Activated CD8-positive, alpha-beta T cell treated with anti-CD3 and anti-CD28 coated beads for 36 hours (primary cell): Measurements from ENCODE around the gene ZNF329. TPM values are rescaled to one million over a fixed set of nuclear protein-coding genes. Genes with fewer than 3 reads are reported as not detected.

Source experiments
- ATAC-seq: fragments of 200-7000 bp; cut with Tn5 transposase; one replicate; pipeline ENCODE4 v1.10.0; 2021; ENCODE audit warnings: mild to moderate bottlenecking, moderate library complexity
- CTCF ChIA-PET: fragments of 350-600 bp; sonication (Branson Sonifier 250); formaldehyde crosslinking; loops from one replicate; lab custom pipeline; 2021; ENCODE audit warnings: antibody characterized with exemption; lab: Charles Lee
- POLR2A ChIA-PET: fragments of 350-600 bp; sonication (Branson Sonifier 250); formaldehyde crosslinking; loops from one replicate; lab custom pipeline; 2021; ENCODE audit warnings: antibody characterized with exemption; lab: Charles Lee
- DNase-seq: peaks from one replicate; pipeline ENCODE4 v3.0.0-alpha.2; 2020
- H3K27ac Mint-ChIP-seq: one replicate; pipeline ENCODE4 v1.8.0; 2021; ENCODE audit warnings: mild to moderate bottlenecking, mixed read lengths
- H3K27me3 Mint-ChIP-seq: one replicate; pipeline ENCODE4 v1.8.0; 2021; ENCODE audit warnings: mixed read lengths
- H3K36me3 Mint-ChIP-seq: one replicate; pipeline ENCODE4 v1.8.0; 2021; ENCODE audit warnings: low read depth, mixed read lengths
- H3K4me1 Mint-ChIP-seq: one replicate; pipeline ENCODE4 v1.8.0; 2021; ENCODE audit warnings: low read depth, mixed read lengths
- H3K4me3 Mint-ChIP-seq: one replicate; pipeline ENCODE4 v1.8.0; 2021; ENCODE audit warnings: mild to moderate bottlenecking, moderate library complexity, mixed read lengths
- H3K9me3 Mint-ChIP-seq: one replicate; pipeline ENCODE4 v1.8.0; 2021; ENCODE audit warnings: mixed read lengths
- intact Hi-C: fragments of 100-400 bp; cut with micrococcal nuclease; formaldehyde crosslinking; loops from one replicate; pipeline ENCODE4 v1.10.0; 2022
- total RNA-seq, 2 experiments: library from RNA; stranded (reverse); gene quantifications; one replicate each; pipeline ENCODE4 v1.2.3, GENCODE V29; 2021
- TF ChIP-seq, protein P1 (sequence below): fragments of 200-600 bp; IDR thresholded peaks from one replicate; pipeline ENCODE4 v1.8.0; 2022; ENCODE audit warnings: antibody characterized with exemption, mild to moderate bottlenecking

ZNF329 gene
- total RNA-seq, 2 experiments from 2014 or later, result 6.0 to 6.2 TPM

- intact Hi-C loops, result no loop called here
- Mint-ChIP-seq H3K36me3 (peaks cover 57% of the 10 kb centered on the region), H3K4me1 (peaks cover 9% of the 10 kb centered on the region), H3K27ac (no peak overlapping the region), H3K4me3 (no peak overlapping the region), H3K27me3 (no peaks in the 10 kb centered on the region), H3K9me3 (peaks cover 31% of the 10 kb centered on the region)
- CTCF ChIA-PET, result no interaction called here
- TF ChIP-seq, protein P1, sequence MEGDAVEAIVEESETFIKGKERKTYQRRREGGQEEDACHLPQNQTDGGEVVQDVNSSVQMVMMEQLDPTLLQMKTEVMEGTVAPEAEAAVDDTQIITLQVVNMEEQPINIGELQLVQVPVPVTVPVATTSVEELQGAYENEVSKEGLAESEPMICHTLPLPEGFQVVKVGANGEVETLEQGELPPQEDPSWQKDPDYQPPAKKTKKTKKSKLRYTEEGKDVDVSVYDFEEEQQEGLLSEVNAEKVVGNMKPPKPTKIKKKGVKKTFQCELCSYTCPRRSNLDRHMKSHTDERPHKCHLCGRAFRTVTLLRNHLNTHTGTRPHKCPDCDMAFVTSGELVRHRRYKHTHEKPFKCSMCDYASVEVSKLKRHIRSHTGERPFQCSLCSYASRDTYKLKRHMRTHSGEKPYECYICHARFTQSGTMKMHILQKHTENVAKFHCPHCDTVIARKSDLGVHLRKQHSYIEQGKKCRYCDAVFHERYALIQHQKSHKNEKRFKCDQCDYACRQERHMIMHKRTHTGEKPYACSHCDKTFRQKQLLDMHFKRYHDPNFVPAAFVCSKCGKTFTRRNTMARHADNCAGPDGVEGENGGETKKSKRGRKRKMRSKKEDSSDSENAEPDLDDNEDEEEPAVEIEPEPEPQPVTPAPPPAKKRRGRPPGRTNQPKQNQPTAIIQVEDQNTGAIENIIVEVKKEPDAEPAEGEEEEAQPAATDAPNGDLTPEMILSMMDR, result no peak
- ATAC-seq (no peak), DNase-seq (no peak)
- POLR2A ChIA-PET, result no interaction called here
Measured at GRCh38 chr19:58145849-58146248, 4.7 kb downstream of the ZNF329 start.

- Mint-ChIP-seq H3K9me3 (peaks cover 56% of the 10 kb centered on the region), H3K27ac (no peak overlapping the region), H3K4me3 (no peak overlapping the region), H3K4me1 (no peaks in the 10 kb centered on the region), H3K36me3 (peaks cover 85% of the 10 kb centered on the region), H3K27me3 (no peaks in the 10 kb centered on the region)
- ATAC-seq (no peak), DNase-seq (no peak)
- TF ChIP-seq, protein P1, result no peak
- ChIA-PET CTCF (interaction anchor here (0.6 kb wide), 1 partner anchor 493 kb away, joined by 3 read pairs; no protein-coding TSS in a partner anchor), POLR2A (no interaction called here)
- intact Hi-C loops, result no loop called here
Measured at GRCh38 chr19:58134244-58134643, 16.3 kb downstream of the ZNF329 start.

- Mint-ChIP-seq H3K4me1 (no peaks in the 10 kb centered on the region), H3K4me3 (no peak overlapping the region), H3K9me3 (peaks cover 74% of the 10 kb centered on the region), H3K36me3 (peaks cover 80% of the 10 kb centered on the region), H3K27ac (no peak overlapping the region), H3K27me3 (no peaks in the 10 kb centered on the region)
- intact Hi-C loops, result no loop called here
- no peak for ATAC-seq
- POLR2A ChIA-PET, result no interaction called here
- CTCF ChIA-PET, result interaction anchor here (1.5 kb wide), 1 partner anchor 13 kb away, joined by 4 read pairs; no protein-coding TSS in a partner anchor
- no peak for DNase-seq
- TF ChIP-seq, protein P1, result no peak
Measured at GRCh38 chr19:58129284-58129683, 21.3 kb downstream of the ZNF329 start.

DNA sequence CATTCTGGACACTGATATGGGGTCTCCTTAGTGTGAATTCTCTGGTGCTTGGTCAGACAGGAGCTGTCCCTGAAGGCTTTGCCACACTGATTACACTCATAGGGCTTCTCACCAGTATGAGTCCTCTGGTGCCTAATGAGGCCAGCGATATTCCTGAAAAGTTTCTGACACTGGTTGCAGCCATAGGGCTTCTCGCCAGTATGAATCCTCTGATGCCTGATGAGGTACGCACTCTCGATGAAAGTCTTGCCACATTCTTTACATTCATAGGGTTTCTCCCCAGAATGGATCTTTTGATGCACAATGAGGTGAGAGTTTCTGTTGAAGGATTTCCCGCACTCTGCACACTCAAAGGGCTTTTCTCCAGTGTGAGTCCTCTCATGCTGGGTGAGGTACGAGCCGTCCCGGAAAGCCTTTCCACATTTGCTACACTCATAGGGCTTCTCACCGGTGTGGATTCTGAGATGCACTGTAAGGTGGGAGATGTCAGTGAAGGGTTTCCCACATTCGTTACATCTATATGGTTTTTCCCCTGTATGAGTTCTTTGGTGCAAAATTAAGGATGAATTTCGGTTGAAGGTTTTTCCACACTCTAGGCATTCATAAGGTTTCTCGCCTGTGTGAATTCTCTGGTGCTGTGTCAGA lies 22.4 kb downstream of the ZNF329 start:
- H3K4me1 Mint-ChIP-seq, result no peaks in the 10 kb centered on the region
- no peak overlapping the region for H3K4me3 Mint-ChIP-seq
- intact Hi-C loops, result no loop called here
- peaks cover 73% of the 10 kb centered on the region for H3K9me3 Mint-ChIP-seq
- peaks cover 74% of the 10 kb centered on the region for H3K36me3 Mint-ChIP-seq
- DNase-seq (no peak), ATAC-seq (no peak)
- ChIA-PET CTCF (interaction anchor here (1.5 kb wide), 1 partner anchor 14 kb away, joined by 4 read pairs; no protein-coding TSS in a partner anchor), POLR2A (no interaction called here)
- H3K27ac Mint-ChIP-seq, result no peak overlapping the region
- TF ChIP-seq, protein P1, result no peak
- no peaks in the 10 kb centered on the region for H3K27me3 Mint-ChIP-seq

GRCh38 chr19:58123354-58123753 lies 27.2 kb downstream of the ZNF329 start:
- Mint-ChIP-seq H3K27me3 (peaks cover 4% of the 10 kb centered on the region), H3K9me3 (peaks cover 76% of the 10 kb centered on the region), H3K27ac (no peak overlapping the region), H3K4me3 (no peak overlapping the region), H3K4me1 (no peaks in the 10 kb centered on the region), H3K36me3 (peaks cover 48% of the 10 kb centered on the region)
- POLR2A ChIA-PET, result no interaction called here
- intact Hi-C loops, result no loop called here
- TF ChIP-seq, protein P1, result no peak
- CTCF ChIA-PET, result no interaction called here
- ATAC-seq (no peak), DNase-seq (no peak)
